GM18951 (cell line): ENCODE measurements around the gene EPOP.
"Not testable (repeated sequence)": the region's sequence is repeated elsewhere in the genome, so short reads cannot be mapped to it uniquely, and the experiment has no call there.

Experiments used
- POLR2A ChIP-seq: IDR thresholded peaks from 4 replicates; pipeline ENCODE4 v1.6.1; 2011; ENCODE audit warnings: mild to moderate bottlenecking; ENCODE audit not compliant: insufficient read length, insufficient read depth; ENCODE audit errors: extremely low read depth
- in situ Hi-C: fragments of 300-500 bp; cut with MboI; formaldehyde crosslinking; loops from one replicate; pipeline ENCODE4 v1.12.0; 2022; ENCODE audit warnings: low sequenced_read_pairs, mixed read lengths, inconsistent platforms; ENCODE audit not compliant: unreplicated experiment

The EPOP gene

DNA sequence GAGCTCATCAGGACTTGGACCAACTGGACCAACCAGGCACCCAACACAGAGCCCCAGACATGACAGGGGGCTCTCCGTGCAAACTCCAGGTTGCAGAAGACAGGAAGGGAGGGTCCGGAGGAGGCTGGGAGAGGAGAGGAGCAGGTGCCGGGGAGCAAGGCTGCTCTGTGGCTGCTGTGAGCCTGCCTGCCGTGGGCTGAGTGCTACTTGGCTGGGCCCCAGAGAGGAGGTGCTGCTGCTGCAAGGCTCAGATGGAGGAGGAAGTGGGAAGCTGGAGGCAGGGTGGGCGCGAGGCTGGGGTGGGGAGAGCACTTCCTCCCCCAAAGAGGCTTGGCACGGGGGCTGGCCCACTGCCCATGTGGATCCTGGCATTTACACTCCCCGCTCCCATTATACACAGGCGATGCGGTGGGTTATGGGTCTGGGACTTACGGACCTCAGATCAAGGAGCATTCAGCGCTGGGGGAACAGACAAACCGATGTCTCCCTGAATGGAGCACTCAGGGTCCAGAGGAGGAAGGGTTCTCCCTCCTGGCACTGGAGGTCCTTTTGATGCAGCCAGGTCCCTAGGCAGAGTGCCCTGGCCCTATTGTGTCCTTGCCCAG is 15.9 kb downstream of the EPOP start:
- in situ Hi-C loops: no loop called here
- TF ChIP-seq POLR2A: no peak

- no peak for TF ChIP-seq POLR2A
- in situ Hi-C loops: no loop called here
Observed at GRCh38 chr17:38657824-38658740, 16.7 kb downstream of the EPOP start.

DNA sequence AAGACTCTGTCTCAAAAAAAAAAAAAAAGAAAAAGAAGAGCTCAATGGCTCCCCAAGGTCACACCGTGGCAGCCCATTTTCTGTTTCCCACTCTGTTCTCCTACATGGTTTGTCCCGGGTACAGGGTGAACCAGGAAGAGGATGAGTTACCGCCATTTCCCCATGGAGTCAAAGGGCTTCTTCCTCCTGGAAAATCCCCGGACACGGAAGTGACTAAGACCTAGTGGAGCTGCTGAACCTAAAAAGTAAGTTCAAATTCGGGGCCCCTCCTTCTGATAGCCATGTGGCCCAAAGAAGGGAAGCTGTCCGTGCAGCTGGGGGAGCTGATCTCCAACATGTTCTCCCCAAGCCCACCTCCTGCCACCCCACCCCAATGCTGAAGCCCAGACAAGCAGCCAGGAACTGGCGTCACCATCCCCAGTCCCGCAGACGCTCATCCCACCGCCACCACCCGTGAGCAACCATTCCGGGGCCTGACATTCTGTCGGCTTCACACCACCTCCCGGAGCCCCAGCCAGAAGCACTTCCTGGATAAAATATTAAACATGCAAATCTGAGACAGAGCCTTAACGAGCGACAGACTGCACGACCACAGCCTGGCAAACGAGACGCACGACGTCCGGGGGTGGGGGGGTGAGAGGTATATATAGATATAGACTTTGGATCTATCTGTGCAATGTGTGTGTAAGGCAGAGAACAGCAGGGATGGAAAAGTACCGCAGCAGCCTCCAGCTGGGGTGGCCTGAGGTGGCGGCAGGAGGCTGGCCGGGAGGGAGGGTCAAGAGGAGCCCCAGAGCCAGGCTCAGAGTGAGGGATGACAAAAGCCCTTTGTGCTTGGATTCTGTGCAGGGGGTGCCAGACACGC is 17.6 kb downstream of the EPOP start:
- in situ Hi-C loops: no loop called here
- peak; percentile 46 for TF ChIP-seq POLR2A

GRCh38 chr17:38654411-38655398 is 20.1 kb downstream of the EPOP start:
- no peak for TF ChIP-seq POLR2A
- in situ Hi-C loops: no loop called here

- no peak for TF ChIP-seq POLR2A
- in situ Hi-C loops: no loop called here
Observed at GRCh38 chr17:38653679-38654078, 21.1 kb downstream of the EPOP start.

DNA sequence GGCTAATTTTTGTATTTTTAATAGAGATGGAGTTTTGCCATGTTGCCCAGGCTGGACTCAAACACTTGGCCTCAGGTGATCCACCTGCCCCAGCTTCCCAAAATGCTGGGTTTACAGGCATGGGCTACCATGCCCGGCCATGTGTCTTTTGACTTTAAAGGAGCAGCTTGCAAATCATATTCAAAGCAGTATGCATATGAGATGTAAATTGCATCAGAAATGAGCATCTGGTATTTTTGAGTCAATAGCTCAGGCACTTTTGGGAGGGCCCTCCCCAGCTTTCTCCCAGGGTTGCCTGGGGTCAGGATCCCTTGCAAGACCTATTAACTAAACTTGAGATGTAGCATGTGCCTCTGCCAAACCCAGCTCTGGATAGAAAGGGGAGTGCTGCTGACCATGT is 21.5 kb downstream of the EPOP start:
- no peak for TF ChIP-seq POLR2A
- in situ Hi-C loops: no loop called here

GRCh38 chr17:38650653-38651173 is 24.0 kb downstream of the EPOP start:
- in situ Hi-C loops: not testable (repeated sequence)

GRCh38 chr17:38637951-38638350 is 36.8 kb downstream of the EPOP start:
- TF ChIP-seq POLR2A: no peak
- in situ Hi-C loops: no loop called here

- in situ Hi-C loops: no loop called here
- TF ChIP-seq POLR2A: no peak
Observed at GRCh38 chr17:38636054-38636453, 38.7 kb downstream of the EPOP start.

GRCh38 chr17:38632334-38632733 is 42.4 kb downstream of the EPOP start:
- in situ Hi-C loops: no loop called here
- TF ChIP-seq POLR2A: no peak

DNA sequence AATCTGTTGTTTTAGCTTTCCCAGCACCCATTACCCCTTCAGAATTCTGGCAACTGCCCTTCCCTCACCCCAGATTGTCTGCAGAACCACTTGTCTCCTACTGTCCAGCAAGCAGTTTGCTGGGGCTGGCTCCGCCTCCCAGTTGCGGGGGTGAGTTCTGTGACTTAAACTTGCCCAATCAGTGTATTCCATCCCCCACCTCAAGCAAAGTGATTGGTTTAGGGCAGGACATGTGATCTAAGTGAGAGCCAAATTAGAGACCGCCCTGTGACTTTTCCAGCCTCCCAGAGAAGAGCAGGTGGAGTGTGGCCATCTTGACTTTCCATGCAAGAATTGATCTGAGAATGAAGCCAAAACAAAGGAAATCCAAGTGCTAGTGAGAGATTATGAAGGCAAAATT is 46.3 kb downstream of the EPOP start:
- in situ Hi-C loops: no loop called here
- no peak for TF ChIP-seq POLR2A

- in situ Hi-C loops: no loop called here
Observed at GRCh38 chr17:38627957-38628356, 46.8 kb downstream of the EPOP start.

DNA sequence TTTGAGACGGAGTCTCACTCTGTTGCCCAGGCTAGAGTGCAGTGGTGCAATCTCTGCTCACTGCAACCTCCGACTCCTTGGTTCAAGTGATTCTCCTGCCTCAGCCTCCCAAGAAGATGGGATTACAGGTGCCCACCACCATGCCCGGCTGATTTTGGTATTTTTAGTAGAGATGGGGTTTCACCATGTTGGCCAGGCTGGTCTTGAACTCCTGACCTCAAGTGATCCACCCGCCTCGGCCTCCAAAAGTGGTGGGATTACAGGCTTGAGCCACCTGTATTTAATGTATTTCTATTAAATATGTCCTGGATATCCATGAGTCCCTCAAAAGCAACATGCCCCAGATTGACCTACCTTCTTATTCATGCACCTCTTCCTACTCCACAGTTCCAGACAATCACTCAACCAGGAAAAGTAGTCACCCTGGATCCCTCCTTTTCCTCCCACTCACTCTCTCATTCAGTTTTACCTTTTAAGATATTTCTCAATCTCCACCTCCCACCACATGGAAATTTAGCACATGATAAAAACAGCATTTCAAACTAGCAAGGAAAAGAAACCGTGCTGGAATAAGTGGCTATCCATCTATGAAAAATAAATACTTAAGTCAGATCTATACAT is 48.0 kb downstream of the EPOP start:
- in situ Hi-C loops: not testable (repeated sequence)

More at GRCh38 chr17:38627957-38628356, 46.8 kb downstream of the EPOP start:
- no peak for TF ChIP-seq POLR2A
